C4-2B (cell line): ENCODE results near the gene PRSS27.

Experiments
- ZFX ChIP-seq: fragments of 450-650 bp; IDR thresholded peaks from 2 replicates; pipeline ENCODE4 v1.6.1; 2017
- TF ChIP-seq, protein P1 (sequence below): fragments of 450-650 bp; conservative IDR thresholded peaks from 2 replicates; pipeline ENCODE4 v1.5.1; 2017; ENCODE audit warnings: mild to moderate bottlenecking

DNA sequence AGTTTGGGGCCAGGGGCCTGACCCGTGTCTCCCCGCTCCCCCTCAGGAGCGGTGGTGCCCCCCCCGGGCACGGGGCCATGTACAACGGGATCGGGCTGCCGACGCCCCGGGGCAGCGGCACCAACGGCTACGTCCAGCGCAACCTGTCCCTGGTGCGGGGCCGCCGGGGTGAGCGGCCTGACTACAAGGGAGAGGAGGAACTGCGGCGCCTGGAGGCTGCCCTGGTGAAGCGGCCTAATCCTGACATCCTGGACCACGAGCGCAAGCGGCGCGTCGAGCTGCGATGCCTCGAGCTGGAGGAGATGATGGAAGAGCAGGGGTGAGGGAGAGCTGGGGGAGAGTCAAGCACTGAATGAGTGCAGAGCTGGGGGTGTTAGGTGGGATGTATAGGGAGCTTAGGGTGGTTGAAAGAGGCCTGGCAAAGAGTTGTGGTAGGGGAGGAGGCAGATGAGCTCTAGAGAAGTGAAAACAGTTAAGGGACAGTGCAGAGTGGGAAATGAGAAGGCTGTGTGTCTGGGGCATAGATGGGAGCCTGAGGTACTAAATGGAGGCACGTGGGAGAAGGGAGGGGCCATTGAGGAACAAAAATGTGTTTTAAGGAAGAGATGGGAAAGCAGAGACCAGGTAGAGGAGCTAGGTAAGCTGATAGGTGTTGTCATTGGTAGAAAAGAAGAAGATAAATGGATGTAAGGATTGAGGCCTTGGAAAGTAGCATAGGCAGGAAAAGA lies 36.4 kb upstream of the PRSS27 start:
- TF ChIP-seq, protein P1, sequence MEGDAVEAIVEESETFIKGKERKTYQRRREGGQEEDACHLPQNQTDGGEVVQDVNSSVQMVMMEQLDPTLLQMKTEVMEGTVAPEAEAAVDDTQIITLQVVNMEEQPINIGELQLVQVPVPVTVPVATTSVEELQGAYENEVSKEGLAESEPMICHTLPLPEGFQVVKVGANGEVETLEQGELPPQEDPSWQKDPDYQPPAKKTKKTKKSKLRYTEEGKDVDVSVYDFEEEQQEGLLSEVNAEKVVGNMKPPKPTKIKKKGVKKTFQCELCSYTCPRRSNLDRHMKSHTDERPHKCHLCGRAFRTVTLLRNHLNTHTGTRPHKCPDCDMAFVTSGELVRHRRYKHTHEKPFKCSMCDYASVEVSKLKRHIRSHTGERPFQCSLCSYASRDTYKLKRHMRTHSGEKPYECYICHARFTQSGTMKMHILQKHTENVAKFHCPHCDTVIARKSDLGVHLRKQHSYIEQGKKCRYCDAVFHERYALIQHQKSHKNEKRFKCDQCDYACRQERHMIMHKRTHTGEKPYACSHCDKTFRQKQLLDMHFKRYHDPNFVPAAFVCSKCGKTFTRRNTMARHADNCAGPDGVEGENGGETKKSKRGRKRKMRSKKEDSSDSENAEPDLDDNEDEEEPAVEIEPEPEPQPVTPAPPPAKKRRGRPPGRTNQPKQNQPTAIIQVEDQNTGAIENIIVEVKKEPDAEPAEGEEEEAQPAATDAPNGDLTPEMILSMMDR = no peak
- no peak for TF ChIP-seq ZFX
